ENCODE measurements around the gene PAFAH2. TPM values are rescaled to one million over a fixed set of nuclear protein-coding genes. Genes with fewer than 3 reads are reported as not detected.

The PAFAH2 gene
- total RNA-seq, 1 experiment from 2014 or later = 12.4 TPM

DNA sequence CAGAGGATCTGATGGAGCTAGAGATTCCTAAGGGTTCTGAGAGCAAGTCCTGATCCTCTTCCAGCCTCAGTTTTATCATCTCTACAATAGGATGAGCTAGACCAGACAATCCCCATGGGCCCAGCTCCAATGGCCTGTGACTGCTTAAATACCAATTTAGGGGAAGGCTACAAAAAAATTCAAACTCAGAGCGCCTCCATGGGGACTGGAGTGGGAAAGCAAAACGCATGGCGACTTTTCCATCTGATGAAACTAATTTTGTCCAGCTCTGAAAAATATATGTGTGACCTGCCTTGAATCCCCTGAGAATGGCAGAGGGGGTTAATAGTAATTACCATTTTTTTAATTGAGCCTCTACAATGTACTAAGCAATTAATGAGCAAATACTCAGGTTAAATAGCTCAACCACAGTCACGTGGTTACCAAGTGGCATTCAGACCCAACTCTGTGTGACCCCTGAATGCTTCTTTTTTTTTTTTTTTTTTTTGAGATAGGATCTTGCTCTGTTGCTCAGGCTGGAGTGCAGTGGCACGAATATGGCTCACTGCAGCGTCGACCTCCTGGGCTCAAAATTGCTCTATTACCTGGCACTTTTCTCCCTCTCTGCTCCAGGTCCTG lies 32.1 kb upstream of the PAFAH2 start:
- no peak overlapping the region for H3K4me3 Mint-ChIP-seq
- H2AFZ ChIP-seq (ENCODE audit: low read length) = no peak overlapping the region
- no peak overlapping the region for H3K9ac ChIP-seq (ENCODE audit: extremely low read depth, insufficient read length, low read length)
- TF ChIP-seq, protein P1, sequence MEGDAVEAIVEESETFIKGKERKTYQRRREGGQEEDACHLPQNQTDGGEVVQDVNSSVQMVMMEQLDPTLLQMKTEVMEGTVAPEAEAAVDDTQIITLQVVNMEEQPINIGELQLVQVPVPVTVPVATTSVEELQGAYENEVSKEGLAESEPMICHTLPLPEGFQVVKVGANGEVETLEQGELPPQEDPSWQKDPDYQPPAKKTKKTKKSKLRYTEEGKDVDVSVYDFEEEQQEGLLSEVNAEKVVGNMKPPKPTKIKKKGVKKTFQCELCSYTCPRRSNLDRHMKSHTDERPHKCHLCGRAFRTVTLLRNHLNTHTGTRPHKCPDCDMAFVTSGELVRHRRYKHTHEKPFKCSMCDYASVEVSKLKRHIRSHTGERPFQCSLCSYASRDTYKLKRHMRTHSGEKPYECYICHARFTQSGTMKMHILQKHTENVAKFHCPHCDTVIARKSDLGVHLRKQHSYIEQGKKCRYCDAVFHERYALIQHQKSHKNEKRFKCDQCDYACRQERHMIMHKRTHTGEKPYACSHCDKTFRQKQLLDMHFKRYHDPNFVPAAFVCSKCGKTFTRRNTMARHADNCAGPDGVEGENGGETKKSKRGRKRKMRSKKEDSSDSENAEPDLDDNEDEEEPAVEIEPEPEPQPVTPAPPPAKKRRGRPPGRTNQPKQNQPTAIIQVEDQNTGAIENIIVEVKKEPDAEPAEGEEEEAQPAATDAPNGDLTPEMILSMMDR (conservative IDR thresholded peaks at IDR 0.05) = peak; percentile 56
- H3T11ph ChIP-seq (ENCODE audit: low read length) = no peak overlapping the region
- no peak overlapping the region for H3K4me2 ChIP-seq (ENCODE audit: insufficient read depth, insufficient read length, low read length)
- no peaks in the 10 kb centered on the region for H3K36me3 Mint-ChIP-seq (ENCODE audit: insufficient read depth in 1 of 3, low read depth in 3 of 3)
- no peaks in the 10 kb centered on the region for H3K9me3 Mint-ChIP-seq
- no peak overlapping the region for H4K8ac ChIP-seq (replicated peaks; ENCODE audit: insufficient read length, low read depth, low read length)
- WGBS (ENCODE audit: extremely low coverage, insufficient read length, low lambda C conversion rate) = no CpG with 5 or more reads among the region's 7 CpGs
- H3K27me3 ChIP-seq (ENCODE audit: insufficient read depth, low read length) = peaks cover 4% of the 10 kb centered on the region; the same call in 1 of the 2 replicates
- no peak overlapping the region for H3K4ac ChIP-seq (ENCODE audit: low read depth, low read length)
- no peak overlapping the region for H2BK15ac ChIP-seq (ENCODE audit: low read depth, low read length)
- no peaks in the 10 kb centered on the region for H3K79me1 ChIP-seq (ENCODE audit: insufficient read depth, low read depth, low read length, poor library complexity, severe bottlenecking)
- H3K56ac ChIP-seq (ENCODE audit: insufficient read length, low read depth, low read length) = no peak overlapping the region
- no peaks in the 10 kb centered on the region for H3K9me3 ChIP-seq (ENCODE audit: control insufficient read depth, low read depth, low read length)
- no peaks in the 10 kb centered on the region for H3K79me2 ChIP-seq (ENCODE audit: insufficient read depth, low read length)
- H2BK12ac ChIP-seq (ENCODE audit: insufficient read length, low read depth, low read length) = no peak overlapping the region
- H2AK5ac ChIP-seq (ENCODE audit: insufficient read length, low read length) = no peak overlapping the region
- H3K23ac ChIP-seq (ENCODE audit: insufficient read length, low read depth, low read length) = no peak overlapping the region
- H2BK120ac ChIP-seq (ENCODE audit: low read depth, low read length, poor library complexity, severe bottlenecking) = no peak overlapping the region
- no peak overlapping the region for H2BK20ac ChIP-seq (ENCODE audit: low read depth, low read length, poor library complexity, severe bottlenecking)
- no peak overlapping the region for H4K91ac ChIP-seq (ENCODE audit: insufficient read length, low read depth, low read length)
- no peak overlapping the region for H2BK5ac ChIP-seq (ENCODE audit: insufficient read length, low read length)
- no peaks in the 10 kb centered on the region; the same call in 1 of the 2 replicates for H3K4me1 ChIP-seq (ENCODE audit: insufficient read depth, low read length)
- H3K27ac ChIP-seq (ENCODE audit: insufficient read length, low read depth, low read length) = no peak overlapping the region
- H3K4me1 Mint-ChIP-seq = peaks cover 6 to 10% of the 10 kb centered on the region in 2 experiments; a peak in 3 of 4 replicates
- no peak overlapping the region for H3K14ac ChIP-seq (ENCODE audit: insufficient read depth, low read length)
- H3K27ac Mint-ChIP-seq = no peak overlapping the region
- no peak overlapping the region for H3K18ac ChIP-seq (ENCODE audit: insufficient read length, low read depth, low read length)
- no peak overlapping the region for H4K5ac ChIP-seq (ENCODE audit: insufficient read length, low read depth, low read length)
- no peak for DNase-seq
- peaks cover 2% of the 10 kb centered on the region for H3K23me2 ChIP-seq (ENCODE audit: insufficient read length, low read depth, low read length, poor library complexity, severe bottlenecking)
- H4K20me1 ChIP-seq (ENCODE audit: control insufficient read depth, insufficient read depth, insufficient read length) = no peaks in the 10 kb centered on the region
- H3K27me3 Mint-ChIP-seq (ENCODE audit: low read depth) = peaks cover 37% of the 10 kb centered on the region

All from H9 (cell line).